ENCODE data around the gene HIGD1B. TPM values are rescaled to one million over a fixed set of nuclear protein-coding genes. Genes with fewer than 3 reads are reported as not detected.
"Not testable (repeated sequence)": the region's sequence is repeated elsewhere in the genome, so short reads cannot be mapped to it uniquely, and the experiment has no call there.

HIGD1B gene
- polyA plus RNA-seq (ENCODE audit: insufficient read length in 12 of 12) = 1 to 10 TPM in 10 of 12 donors, not detected in 2; 2.5 to 6.5 (median 4.0) TPM
- long read RNA-seq, donor 1 = 0 reads
- long read RNA-seq, donor 2, partial matches to known transcripts = 0 of 2 reads
- long read RNA-seq, donor 2, other reads (novel, unspliced or antisense) = 0 of 2 reads
- long read RNA-seq, donor 3, partial matches to known transcripts = 0 of 3 reads
- long read RNA-seq, donor 3, other reads (novel, unspliced or antisense) = 0 of 3 reads
- long read RNA-seq, donor 4, partial matches to known transcripts = 0 of 3 reads
- long read RNA-seq, donor 4, other reads (novel, unspliced or antisense) = 0 of 3 reads
- long read RNA-seq, donor 5, transcript HIGD1B-201 (3 exons, 635 nt) = major isoform, 5 of 8 reads
- long read RNA-seq, donor 5, partial matches to known transcripts = 0 of 8 reads
- long read RNA-seq, donor 5, other reads (novel, unspliced or antisense) = 0 of 8 reads
- long read RNA-seq, donor 6, partial matches to known transcripts = 0 of 4 reads
- long read RNA-seq, donor 6, other reads (novel, unspliced or antisense) = 0 of 4 reads
- long read RNA-seq, donor 7, partial matches to known transcripts = 0 of 2 reads
- long read RNA-seq, donor 7, other reads (novel, unspliced or antisense) = 0 of 2 reads
- long read RNA-seq, donor 8, partial matches to known transcripts = 0 of 2 reads
- long read RNA-seq, donor 8, other reads (novel, unspliced or antisense) = 0 of 2 reads
- long read RNA-seq, donor 9, partial matches to known transcripts = 0 of 1 reads
- long read RNA-seq, donor 9, other reads (novel, unspliced or antisense) = 0 of 1 reads
- long read RNA-seq, donor 10, partial matches to known transcripts = 0 of 3 reads
- long read RNA-seq, donor 10, other reads (novel, unspliced or antisense) = 0 of 3 reads
- long read RNA-seq, donor 11, partial matches to known transcripts = 0 of 6 reads
- long read RNA-seq, donor 11, other reads (novel, unspliced or antisense) = 0 of 6 reads

DNA sequence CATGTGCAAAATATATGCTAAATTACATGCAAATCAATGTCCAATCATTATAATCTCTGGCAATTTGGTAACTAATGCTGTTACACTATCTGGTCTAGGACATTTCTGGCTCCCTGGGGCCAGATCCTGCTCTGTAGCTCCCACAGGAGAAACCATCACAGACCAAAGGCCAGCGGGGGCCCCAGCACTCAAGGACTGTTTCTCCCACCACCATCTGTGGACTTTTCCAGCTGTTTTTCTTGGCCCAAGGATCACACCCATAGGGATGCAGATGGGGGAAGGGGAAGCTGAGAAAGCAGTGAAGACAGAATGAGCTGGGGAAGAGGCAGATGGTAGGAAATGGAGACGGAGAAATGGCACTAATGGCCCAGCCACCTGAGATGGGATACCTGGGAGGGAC, at the start of gene HIGD1B:
Gene HIGD1B, plus strand, starts transcription at position 298 of the 400 bp plus-strand sequence. CDS start 270 bp downstream, outside the sequence.
- peak; percentile 46 for DNase-seq

DNA sequence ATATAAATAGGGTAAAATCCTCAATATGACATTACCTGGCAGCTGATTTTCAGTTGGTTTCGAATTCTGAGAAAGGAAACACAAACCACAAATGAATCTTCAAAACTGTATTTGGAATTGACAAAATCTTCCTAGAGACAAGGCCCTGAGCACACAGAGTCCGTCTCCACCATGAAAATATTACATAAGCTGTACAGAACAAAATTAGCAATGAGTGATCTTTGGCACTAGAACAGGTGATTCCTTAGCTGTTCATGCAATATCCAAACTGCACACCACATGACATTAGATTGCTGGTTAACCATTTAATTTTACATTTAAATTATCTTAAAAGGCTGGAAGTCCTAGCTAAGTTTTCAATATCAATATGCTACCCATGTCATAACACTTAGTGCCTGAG, 49.3 kb upstream of the HIGD1B start:
- no peak for DNase-seq

DNA sequence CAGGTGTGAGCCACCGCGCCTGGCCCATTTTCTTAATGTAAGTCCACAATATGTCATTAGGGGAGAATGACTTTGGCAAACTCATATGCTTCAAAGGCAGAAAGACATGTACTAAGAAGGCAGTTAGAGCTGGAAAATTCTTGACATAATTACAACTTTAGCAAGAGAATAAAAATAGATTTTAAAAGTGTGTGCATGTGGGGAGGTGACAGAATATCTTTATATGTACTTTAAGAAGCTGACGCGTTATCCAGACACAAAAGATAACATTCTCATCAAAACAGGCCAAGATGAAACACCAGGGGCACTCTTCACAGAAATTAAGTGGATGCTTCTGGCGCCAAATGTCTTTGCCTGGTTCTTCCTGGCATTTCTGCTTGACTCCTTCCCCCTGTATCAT, 45.8 kb upstream of the HIGD1B start:
- no peak for DNase-seq

DNA sequence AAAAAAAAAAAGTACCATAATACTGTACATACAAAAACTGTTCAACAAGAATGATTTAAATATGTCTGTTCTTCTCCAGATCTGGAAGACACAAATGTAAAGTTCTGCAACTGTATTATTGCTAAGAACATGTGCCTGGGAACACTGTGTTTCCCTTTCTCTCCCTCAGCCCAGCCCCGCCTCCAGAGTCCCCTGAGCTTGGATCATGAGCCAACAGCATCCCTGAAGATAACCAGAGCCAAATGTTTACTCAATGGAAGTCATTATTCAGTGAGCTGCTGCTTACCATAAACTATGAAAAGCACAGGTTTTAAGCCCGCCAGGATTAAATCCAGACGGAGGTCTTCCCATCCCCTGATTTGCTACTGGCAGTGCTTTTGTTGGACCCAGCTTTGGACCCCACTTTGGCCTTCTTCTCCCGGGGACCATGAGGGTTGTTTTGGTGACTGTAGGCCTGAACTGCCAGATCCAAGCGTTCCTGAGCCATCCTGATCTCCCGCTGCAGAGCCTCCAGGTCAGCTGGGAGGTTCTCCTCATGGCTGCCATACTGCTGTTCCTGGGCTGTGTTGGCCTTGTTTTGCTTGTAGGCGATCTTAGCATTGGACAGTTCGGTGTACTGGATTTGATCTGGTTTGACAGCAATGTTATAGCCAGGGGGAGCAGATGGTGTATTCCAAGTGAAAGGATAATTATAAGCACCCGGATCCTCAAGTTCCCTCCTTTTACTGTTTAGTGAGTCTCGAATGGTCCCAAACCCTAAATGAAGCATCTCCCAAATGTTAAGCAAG, 43.2 kb upstream of the HIGD1B start:
- peak; percentile 55 for DNase-seq

DNA sequence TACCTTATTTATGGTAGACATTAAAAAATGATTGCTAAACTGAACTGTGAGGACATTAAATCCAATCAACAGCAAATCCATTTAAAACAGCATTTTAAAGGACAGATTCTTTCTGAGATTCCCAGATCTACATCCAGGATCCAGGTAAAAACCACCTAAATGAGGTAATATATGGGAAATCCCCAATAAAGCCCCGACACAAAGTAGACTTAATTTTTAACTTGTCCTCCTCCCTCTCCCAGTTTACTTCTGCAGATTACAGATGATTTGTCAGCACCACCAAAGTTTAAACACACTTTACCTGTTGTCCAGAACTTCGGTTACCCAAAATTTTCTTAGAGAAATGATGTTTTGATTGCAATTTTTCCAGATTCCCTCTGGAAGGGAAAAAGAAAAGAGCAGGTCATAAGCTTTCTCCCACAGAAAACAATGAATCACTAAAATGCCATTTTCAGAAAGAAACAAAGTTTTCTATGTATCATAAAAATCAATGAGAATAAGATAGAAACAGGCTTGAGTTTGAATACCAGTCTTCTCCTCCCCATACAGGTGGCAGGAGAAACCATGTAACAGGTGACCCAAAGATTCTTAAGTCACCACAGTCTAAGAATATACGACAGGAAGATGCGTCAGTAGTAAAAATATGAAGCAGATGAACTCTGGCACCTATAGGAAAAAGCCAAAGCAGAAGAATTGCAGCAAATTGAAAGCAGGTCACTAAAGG, 40.4 kb upstream of the HIGD1B start:
- no peak for DNase-seq

DNA sequence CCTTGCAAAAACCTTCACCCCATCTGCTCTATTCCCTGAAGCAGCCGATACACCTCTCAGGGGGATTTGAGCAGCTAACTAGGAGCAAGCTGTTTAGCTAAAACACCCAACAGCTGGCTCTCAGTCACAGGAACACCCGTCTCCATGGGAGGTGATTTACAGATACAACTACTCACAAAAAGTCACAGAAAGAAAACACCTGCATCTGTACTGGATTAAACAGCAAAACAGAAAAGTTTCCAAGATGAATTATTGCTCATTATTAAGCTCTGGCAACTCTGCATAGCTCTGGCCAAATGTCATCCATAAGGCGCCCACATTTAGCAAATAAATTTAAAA, 39.9 kb upstream of the HIGD1B start:
- no peak for DNase-seq

DNA sequence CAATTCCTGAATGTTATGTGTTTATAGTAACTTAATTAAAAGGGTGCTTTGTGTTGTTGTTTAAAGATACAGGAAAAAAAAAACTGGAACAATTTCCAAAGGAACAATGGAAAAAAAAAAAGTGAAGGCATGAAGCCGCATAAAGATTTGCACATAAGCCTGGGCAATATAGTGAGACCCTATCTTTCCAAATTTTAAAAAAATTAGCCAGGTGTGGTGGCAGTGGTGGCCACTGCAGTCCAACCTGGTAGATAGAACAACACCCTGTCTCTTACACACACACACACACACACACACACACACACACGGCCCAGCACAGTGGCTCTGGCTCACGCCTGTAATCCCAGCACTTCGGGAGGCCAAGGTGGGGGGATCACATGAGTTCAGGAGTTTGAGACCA, 39.5 kb upstream of the HIGD1B start:
- no peak for DNase-seq

DNA sequence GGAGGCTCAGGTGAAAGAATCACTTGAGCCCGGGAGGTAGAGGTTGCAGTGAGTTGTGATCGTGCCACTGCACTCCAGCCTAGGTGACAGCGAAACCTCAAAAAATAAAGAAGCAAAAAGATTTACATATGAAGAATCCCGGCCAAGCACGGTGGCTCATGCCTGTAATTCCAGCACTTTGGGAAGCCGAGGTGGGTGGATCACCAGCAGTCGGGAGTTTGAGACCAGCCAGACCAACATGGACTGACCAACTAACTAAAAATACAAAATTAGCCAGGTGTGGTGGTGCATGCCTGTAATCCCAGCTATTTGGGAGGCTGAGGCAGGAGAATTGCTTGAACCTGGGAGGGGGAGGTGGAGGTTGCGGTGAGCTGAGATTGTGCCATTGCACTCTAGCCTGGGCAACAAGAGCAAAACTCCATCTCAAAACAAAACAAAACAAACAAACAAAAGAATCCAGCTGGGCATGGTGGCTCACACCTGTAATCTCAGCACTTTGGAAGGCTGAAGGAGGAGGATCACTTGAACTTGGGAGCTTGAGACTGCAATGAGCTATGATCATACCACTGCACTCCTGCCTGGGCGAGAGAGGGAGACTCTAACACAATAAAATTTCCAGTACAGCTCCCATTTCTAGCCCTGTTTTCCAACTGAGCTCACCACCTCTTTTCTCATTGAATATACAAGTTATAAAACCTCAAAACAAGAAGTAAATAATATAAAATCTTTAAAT, 38.9 kb upstream of the HIGD1B start:
- DNase-seq = not testable (repeated sequence)

DNA sequence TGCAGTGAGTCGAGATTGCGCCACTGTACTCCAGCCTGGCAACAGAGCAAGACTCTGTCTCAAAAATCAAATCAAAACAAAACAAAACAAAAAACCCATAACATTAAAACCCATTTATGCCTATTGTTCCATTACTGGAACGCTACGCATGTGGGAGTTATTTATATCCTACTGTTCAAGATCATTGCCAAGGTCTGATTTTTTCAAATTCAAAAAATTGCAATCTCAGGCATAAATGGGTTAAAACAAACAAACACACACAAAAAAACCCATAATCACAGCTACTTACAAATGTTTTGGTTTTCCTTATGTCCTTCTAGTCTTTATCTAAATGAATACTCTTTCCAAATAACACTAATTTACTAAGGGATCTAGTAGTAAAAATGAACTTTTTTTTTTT, 35.4 kb upstream of the HIGD1B start:
- no peak for DNase-seq

DNA sequence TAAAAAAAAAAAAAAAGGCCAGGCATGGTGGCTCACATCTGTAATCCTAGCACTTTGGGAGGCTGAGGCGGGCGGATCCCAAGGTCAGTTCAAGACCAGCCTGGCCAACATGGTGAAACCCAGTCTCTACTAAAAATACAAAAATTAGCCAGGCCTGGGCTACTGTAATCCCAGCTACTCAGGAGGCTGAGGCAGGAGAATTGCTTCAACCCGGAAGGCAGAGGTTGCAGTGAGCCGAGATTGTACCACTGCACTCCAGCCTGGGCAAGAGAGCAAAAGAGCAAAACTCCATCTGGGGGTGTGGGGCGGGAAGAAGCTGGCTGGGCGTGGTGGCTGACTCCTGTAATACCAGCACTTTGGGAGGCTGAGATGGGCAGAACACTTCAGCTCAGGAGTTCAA, 29.2 kb upstream of the HIGD1B start:
- DNase-seq = not testable (repeated sequence)

DNA sequence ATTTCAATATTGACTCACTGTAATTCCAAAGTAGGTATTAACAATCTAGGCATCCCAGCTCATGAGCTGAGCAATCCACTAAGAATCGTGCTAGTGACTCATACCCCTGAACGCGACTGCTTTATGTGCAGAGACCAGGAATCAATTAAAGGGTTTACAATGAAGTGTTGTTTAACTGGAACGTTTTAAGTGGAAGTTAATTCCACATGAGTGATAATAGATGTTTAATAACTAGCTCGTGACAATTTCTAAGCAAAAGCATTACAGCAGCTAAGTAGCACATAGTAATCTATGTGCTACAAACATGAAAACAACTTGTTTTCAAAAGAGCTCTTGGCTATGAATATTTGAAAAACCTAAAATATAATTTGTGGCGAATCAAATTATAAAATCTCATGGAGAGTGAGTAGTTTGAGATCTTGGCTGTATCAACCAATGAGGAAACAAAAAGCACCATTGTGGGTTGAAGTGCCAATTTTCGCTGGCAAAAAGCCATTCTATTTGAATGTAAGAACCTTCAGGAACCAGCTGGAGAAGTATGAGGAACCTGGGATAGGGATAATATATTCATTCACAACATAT, 27.0 kb upstream of the HIGD1B start:
- no peak for DNase-seq

DNA sequence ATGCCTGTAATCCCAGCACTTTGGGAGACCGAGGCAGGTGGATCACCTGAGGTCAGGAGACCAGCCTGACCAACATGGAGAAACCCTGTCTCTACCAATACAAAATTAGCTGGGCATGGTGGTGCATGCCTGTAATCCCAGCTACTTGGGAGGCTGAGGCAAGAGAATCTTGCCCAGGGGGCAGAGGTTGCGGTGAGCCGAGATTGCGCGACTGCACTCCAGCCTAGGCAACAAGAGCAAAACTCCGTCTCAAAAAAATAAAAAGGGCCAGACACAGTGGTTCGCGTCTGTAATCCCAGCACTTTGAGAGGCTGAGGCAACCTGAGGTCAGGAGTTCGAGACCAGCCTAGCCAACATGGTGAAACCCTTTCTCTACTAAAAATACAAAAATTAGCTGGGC, 22.4 kb upstream of the HIGD1B start:
- DNase-seq = not testable (repeated sequence)

DNA sequence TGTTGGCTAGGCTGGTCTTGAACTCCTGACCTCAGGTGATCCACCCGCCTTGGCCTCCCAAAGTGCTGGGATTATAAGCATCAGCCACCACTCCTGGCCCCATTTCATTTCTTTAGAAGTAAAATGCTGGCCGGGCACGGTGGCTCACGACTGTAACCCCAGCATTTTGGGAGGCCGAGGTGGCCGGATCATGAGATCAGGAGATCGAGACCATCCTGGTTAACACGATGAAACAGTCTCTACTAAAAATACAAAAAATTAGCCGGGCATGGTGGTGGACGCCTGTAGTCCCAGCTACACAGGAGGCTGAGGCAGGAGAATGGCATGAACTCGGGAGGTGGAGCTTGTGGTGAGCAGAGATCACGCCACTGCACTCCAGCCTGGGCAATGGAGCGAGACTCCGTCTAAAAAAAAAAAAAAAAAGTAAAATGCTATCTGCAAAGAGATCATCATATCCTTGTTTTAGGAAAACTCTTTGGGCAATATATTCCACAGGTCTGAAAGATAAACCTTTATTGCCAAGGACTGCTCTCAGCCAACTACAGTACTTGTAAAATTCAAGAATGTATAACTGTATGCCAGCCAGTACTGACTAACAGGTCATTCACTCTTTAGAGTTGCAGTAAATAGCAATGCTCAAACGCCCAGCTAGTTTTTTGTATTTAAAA, 21.4 kb upstream of the HIGD1B start:
- DNase-seq = no peak

DNA sequence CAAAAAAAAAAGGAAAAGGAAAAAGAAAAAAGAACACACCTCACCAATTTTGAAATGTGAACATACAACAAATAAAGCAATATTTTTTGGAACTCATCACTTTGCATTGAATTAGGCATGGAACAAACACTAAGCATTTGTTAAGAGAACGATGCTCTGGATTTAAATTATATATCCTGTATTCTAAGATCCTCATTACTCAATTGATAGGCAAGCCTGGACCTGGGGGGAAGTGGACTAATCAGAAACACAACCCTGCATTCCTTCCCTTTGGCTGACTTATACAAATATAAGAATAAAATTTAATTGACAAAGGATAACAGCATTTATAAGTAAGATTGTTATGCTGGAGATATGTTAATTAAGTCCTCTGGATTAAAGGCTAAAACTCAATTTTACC, 19.8 kb upstream of the HIGD1B start:
- no peak for DNase-seq

DNA sequence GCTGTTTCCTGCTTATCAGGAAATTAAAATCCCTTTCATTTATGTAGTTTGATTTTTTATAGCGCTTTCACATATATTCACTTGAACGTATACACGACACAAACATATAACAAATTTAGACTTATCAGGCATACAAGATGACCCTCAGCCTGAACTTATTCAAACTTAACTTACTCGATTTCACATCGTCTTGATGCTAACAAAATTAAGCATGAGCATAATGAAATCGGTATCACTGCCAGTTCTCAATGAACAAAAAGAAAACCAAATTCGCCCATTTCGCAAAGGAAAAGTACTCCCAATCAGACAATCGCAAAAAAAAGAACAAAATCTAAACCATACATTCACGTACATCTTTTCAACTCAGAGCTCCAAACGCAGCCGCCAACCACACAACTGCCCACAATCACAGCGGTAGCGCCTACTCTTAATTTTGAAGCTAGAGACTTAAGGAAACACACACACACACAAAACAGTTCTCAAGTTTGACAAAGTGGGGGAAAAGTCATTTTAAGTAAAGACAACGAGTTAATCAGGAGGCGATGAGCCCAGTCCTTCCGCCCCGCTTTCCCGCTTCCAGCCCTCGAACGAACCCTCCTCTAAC, 18.7 kb upstream of the HIGD1B start:
- no peak for DNase-seq

DNA sequence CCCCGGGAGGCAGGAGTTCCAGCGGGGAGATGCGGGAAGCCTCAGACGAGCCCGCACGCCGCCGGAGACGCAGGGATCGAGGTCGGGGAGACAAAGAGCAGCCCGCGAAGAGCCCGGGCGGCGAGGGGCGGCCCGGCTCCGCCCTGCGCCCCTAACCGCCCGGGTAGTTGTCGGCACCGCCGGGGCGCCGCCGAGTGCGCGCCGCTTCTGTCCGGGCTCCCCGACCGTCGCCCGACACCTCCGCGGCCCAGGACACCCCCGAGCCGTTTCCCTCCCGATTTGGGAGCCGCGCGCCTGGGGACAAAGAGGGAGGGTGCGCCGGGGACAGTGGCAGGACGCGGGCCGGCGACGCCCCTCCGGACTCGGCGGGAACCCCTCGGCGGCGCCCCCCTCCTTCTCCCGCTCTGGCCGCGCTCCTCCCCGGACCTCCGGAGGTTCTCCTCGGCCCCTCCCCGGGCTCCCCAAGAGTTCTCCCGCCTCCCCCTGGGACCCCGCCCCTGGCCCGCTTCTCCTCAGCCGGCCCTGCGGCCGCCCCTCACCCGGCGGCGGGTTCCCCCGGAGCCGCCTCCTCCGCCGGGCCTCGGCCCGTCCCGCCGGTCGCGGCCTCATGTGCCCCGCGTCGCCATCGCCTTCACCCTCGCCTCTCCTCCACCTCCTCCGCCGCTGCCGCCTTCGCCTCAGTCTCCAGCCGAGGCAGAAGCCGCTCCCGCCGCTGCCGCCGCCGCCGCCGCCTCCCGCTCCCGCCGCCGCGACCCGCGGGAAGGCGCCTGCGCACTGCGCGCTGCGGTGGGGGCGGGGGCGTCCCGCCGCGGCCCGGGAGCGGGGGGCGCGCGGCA, 17.9 kb upstream of the HIGD1B start, which contains the start of gene GJC1:
Gene GJC1, minus strand, starts transcription at position 765 of the 836 bp plus-strand sequence. CDS start 24,470 bp downstream, outside the sequence.
- no peak for DNase-seq

DNA sequence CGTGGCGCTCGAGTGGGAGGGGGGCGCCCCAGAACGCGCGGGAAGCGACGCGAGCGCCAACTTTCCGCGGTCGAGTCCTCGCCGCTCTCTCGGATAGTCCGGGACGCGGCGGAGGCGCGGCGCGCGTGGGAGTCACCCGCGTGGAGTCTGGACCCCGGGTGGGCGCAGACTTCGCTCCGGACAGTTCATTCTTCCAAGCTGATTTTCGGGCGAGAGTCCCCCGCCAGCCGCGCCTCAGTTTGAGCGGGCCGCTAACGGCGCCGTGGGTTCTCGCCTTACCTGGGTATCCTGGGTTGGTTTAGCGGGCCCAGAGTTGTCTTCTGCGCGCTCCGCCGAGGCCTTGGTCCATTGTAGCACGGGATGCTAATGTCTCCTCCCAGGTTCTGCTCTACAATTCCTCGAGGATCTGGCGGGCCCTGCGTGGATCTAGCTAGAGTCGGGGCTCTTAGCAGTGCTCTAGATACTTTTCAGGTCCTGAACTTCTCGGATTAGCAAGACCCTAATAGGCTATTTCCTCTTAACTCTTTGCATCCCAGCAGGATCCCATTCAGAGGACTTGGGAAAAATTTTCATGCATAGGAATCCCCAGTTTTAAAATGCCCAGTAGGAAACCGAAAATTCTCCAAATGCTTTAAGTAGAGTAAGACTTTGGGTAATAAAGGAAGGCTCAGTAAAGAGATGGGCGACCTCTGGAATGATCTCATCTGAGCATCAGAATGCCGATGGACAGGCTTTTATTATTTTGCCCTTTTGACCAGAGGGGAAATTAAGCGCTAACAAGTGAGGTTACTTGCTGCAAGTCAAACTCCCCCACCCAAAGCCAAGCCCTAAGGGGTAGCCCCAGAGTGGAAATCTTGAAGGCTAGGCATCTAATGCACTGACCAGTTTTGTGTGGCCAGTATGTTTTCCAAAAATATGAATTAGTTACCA, 17.1 kb upstream of the HIGD1B start:
- DNase-seq = no peak

Data from muscle of arm (tissue), 14 donors.